Activated naive CD8-positive, alpha-beta T cell treated with anti-CD3 and anti-CD28 coated beads, Interleukin-2, amount 10 ng/mL, durations not matched to agents 7 days and 5 days (primary cell): ENCODE results near the gene SLC26A8. TPM values are rescaled to one million over a fixed set of nuclear protein-coding genes. Genes with fewer than 3 reads are reported as not detected.

ENCODE experiments used
- ATAC-seq: fragments of 150-1000 bp; cut with Tn5 transposase; one replicate; pipeline ENCODE4 v1.10.0; 2021; ENCODE audit warnings: low read depth, moderate library complexity
- POLR2A ChIA-PET: fragments of 350-600 bp; sonication (Branson Sonifier 250); formaldehyde crosslinking; loops from one replicate; lab custom pipeline; 2021; ENCODE audit warnings: antibody characterized with exemption; lab: Charles Lee
- DNase-seq: peaks from one replicate; pipeline ENCODE4 v3.0.0; 2021
- H3K27ac Mint-ChIP-seq: one replicate; pipeline ENCODE4 v1.8.0; 2022; ENCODE audit warnings: mild to moderate bottlenecking, mixed read lengths
- H3K27me3 Mint-ChIP-seq: one replicate; pipeline ENCODE4 v1.8.0; 2022; ENCODE audit warnings: mild to moderate bottlenecking, moderate library complexity, mixed read lengths
- H3K36me3 Mint-ChIP-seq: one replicate; pipeline ENCODE4 v1.8.0; 2021; ENCODE audit warnings: mild to moderate bottlenecking, mixed read lengths
- H3K4me1 Mint-ChIP-seq: one replicate; pipeline ENCODE4 v1.8.0; 2021; ENCODE audit warnings: mixed read lengths
- H3K4me3 Mint-ChIP-seq: one replicate; pipeline ENCODE4 v1.8.0; 2022; ENCODE audit warnings: mild to moderate bottlenecking, moderate library complexity, mixed read lengths
- H3K9me3 Mint-ChIP-seq: one replicate; pipeline ENCODE4 v1.8.0; 2021; ENCODE audit warnings: mixed read lengths
- total RNA-seq, 2 experiments: library from RNA; stranded (reverse); gene quantifications; one replicate each; pipeline ENCODE4 v1.2.3, GENCODE V29; 2021

SLC26A8 gene, protein sequence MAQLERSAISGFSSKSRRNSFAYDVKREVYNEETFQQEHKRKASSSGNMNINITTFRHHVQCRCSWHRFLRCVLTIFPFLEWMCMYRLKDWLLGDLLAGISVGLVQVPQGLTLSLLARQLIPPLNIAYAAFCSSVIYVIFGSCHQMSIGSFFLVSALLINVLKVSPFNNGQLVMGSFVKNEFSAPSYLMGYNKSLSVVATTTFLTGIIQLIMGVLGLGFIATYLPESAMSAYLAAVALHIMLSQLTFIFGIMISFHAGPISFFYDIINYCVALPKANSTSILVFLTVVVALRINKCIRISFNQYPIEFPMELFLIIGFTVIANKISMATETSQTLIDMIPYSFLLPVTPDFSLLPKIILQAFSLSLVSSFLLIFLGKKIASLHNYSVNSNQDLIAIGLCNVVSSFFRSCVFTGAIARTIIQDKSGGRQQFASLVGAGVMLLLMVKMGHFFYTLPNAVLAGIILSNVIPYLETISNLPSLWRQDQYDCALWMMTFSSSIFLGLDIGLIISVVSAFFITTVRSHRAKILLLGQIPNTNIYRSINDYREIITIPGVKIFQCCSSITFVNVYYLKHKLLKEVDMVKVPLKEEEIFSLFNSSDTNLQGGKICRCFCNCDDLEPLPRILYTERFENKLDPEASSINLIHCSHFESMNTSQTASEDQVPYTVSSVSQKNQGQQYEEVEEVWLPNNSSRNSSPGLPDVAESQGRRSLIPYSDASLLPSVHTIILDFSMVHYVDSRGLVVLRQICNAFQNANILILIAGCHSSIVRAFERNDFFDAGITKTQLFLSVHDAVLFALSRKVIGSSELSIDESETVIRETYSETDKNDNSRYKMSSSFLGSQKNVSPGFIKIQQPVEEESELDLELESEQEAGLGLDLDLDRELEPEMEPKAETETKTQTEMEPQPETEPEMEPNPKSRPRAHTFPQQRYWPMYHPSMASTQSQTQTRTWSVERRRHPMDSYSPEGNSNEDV
- not detected for total RNA-seq

DNA sequence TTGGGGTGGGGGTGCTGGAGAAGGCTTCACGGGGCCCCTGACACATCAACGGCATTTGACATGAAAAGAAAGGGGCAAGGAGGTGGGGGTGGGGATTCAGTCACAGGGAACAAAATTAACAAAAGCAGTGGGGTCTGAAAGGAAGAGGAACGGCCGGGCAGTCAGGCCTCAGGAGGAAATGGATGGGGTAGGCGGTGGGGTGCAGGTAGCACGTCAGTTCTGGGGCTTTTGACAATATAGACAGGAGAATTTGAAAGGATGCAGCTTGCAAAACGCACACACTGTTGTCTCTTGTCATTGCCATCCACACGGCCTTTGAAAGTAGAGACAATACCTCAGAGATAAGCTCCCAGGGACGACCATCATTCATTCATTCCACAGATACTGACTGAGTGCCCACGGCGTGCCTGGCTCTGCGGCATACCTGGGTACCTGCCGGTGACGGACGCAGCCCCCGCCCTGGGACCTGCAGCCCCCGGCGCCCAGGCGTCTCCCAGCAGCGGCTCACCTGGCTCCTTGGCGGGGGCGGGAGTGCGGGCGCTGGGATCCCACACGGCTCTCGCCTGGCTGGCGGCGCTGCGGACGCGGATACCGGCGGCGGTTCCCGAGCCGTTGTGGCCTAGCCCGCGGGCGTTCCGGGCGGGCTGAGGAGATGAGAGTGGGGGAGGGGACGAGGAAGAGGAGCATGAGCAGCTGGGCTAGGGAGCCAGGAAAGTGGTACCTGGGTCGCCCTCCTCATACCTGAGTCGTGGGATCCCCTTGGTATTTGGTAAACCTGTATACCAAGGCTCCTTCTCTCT, at the start of gene SLC26A8:
Gene SLC26A8, minus strand, starts transcription at position 646 of the 800 bp plus-strand sequence. CDS start 4,934 bp downstream, outside the sequence.
- DNase-seq: peak; percentile 34
- POLR2A ChIA-PET: no interaction called here
- H3K9me3 Mint-ChIP-seq: no peaks in the 10 kb centered on the region
- H3K27ac Mint-ChIP-seq: no peak within 1 kb of the TSS
- peaks cover 24% of the 10 kb centered on the region for H3K27me3 Mint-ChIP-seq
- H3K4me3 Mint-ChIP-seq: peak within 1 kb of the TSS; percentile 14
- H3K36me3 Mint-ChIP-seq: peaks cover 5% of the 10 kb centered on the region
- peaks cover 10% of the 10 kb centered on the region for H3K4me1 Mint-ChIP-seq
- ATAC-seq: no peak

DNA sequence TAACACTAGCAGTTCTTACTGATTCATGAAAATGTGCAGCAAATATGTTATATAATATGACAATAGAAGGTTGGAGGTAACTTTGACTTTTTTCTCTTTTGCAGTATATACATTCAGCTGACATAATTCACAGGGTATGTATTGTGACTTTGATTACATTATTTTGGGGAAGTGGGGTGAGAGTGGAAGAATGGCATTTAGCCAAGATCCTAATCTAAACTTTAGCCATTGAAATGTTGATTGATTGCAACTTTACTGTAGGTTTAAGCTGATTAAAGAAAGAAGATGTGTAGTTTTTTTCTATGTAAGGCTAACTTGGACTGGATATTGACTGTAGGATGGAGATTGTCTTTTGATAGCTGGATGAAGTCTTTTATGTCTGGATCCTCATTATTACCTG, 49.1 kb upstream of the SLC26A8 start:
- ATAC-seq: no peak
- H3K36me3 Mint-ChIP-seq: peaks cover 16% of the 10 kb centered on the region
- H3K27me3 Mint-ChIP-seq: no peaks in the 10 kb centered on the region
- no peaks in the 10 kb centered on the region for H3K4me1 Mint-ChIP-seq
- no peak overlapping the region for H3K27ac Mint-ChIP-seq
- H3K4me3 Mint-ChIP-seq: no peak overlapping the region
- no peaks in the 10 kb centered on the region for H3K9me3 Mint-ChIP-seq
- no peak for DNase-seq
- POLR2A ChIA-PET: no interaction called here

DNA sequence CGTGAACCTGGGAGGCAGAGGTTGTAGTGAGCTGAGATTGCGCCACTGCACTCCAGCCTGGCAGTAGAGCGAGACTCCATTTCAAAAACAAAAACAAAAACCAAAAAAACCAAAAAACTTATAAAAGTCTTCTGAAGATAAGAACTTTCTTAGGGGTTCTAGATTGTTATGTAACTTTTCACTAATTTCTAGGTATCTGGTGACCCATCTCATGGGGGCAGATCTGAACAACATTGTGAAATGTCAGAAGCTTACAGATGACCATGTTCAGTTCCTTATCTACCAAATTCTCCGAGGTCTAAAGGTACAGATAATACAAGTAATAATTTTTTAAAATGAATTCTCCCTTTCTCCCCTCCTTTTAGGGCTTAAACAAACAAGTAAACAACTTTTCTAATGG, 48.2 kb upstream of the SLC26A8 start:
- Mint-ChIP-seq H3K9me3 (no peaks in the 10 kb centered on the region), H3K27ac (no peak overlapping the region), H3K27me3 (no peaks in the 10 kb centered on the region), H3K36me3 (peaks cover 19% of the 10 kb centered on the region), H3K4me3 (no peak overlapping the region), H3K4me1 (peaks cover 4% of the 10 kb centered on the region)
- ATAC-seq: no peak
- no peak for DNase-seq
- POLR2A ChIA-PET: no interaction called here

DNA sequence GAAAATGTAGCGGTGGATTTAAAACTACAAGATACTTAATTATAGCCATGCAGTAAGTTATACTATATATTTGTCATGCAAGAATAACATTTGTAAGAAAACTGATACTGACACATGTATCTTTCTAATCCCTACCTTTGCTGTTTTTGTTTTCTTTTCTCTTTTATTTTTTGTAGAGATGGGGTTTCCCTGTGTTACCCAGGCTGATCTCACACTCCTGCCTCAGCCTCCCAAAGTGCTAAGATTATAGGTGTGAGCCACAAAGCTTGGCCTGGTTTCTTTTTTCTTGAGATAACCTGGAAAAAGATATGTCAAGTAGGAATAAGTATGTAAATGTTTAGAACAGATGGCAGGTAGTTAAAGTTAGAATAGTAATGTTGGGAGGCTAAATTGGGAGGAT, 47.3 kb upstream of the SLC26A8 start:
- no peak for DNase-seq
- Mint-ChIP-seq H3K27ac (no peak overlapping the region), H3K4me1 (peaks cover 4% of the 10 kb centered on the region), H3K4me3 (no peak overlapping the region), H3K36me3 (peaks cover 16% of the 10 kb centered on the region), H3K9me3 (no peaks in the 10 kb centered on the region), H3K27me3 (no peaks in the 10 kb centered on the region)
- ATAC-seq: no peak
- POLR2A ChIA-PET: no interaction called here

DNA sequence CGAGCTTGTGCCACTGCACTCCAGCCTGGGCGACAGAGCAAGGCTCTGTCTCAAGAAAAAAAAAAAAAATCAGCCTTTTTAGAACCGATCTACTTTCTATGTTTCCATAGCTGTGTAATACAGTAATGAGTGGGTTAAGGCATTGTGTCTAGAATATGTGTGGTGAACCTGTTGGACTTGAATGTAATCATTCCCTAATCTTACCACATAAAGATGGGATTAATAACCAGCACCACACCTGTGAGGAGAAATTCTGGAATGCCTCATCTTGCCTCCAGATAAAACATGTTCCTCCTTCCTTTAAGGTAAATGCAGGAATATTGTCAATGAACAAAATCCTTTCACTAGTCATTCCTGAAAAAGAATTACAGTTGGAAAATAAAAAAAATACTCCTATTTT, 46.8 kb upstream of the SLC26A8 start:
- Mint-ChIP-seq H3K36me3 (peaks cover 14% of the 10 kb centered on the region), H3K9me3 (no peaks in the 10 kb centered on the region), H3K27ac (no peak overlapping the region), H3K4me1 (peaks cover 4% of the 10 kb centered on the region), H3K4me3 (no peak overlapping the region), H3K27me3 (no peaks in the 10 kb centered on the region)
- no peak for DNase-seq
- POLR2A ChIA-PET: no interaction called here
- no peak for ATAC-seq

DNA sequence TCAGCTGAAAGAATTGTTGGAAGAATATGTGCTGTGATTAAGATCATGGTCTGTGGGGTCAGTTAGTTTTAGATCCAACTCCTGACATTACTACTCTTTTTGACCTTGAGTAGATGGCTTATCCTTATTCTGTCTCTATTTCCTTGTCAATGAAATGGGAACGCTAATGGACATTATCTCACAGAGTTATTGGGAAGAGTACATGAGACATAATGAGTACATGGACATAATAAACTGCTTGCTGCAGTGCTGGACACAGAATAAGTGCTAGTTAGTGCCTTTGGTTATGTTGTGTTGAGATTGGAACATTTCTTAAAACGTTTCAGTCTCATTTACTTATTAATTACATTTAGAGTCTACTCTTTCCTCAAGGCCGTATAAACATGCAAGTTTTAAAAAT, 45.8 kb upstream of the SLC26A8 start:
- Mint-ChIP-seq H3K36me3 (peaks cover 13% of the 10 kb centered on the region), H3K27ac (no peak overlapping the region), H3K4me3 (no peak overlapping the region), H3K9me3 (no peaks in the 10 kb centered on the region), H3K4me1 (peaks cover 4% of the 10 kb centered on the region), H3K27me3 (no peaks in the 10 kb centered on the region)
- ATAC-seq (no peak), DNase-seq (no peak)
- POLR2A ChIA-PET: no interaction called here

DNA sequence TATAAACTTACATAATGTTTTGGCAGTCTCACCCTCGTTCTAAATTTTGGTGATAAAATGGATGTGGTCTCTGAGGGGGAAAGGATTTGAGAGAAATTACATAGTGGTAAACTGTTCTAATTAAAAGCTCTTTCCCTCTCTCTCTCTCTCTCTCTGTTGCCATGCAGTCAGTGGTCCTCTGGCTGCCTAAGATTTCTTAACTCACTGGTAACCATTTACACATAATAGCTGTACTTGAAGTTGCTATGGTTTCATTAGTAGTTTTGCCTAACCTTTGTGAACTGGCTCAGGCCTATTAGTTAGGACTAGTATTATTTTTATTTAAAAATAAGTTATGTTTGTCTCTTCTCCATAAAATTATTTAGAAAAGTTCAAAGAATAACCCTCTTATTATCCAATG, 45.1 kb upstream of the SLC26A8 start:
- ATAC-seq: no peak
- no peaks in the 10 kb centered on the region for H3K9me3 Mint-ChIP-seq
- peaks cover 17% of the 10 kb centered on the region for H3K36me3 Mint-ChIP-seq
- DNase-seq: no peak
- peaks cover 8% of the 10 kb centered on the region for H3K4me1 Mint-ChIP-seq
- H3K27me3 Mint-ChIP-seq: no peaks in the 10 kb centered on the region
- POLR2A ChIA-PET: no interaction called here
- no peak overlapping the region for H3K4me3 Mint-ChIP-seq
- H3K27ac Mint-ChIP-seq: no peak overlapping the region

DNA sequence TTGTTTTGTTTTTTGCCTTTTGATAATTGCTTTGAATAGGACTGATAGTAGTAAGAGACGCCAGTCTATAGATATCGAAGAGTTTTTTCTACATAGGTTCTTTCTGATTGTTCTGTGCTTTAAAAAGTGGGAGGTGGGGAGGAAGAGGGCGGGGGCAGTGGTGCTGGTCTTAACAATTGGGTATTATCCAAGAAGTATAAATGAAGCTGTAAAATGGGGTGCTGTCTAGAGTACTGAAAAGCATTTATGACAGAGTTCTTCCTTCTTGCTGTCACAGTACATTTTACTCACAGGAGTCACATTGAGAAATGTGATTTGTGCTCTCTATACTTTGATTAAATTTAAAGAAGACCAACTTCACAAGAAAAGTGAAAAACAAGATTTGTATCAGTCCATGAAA, 44.1 kb upstream of the SLC26A8 start:
- peaks cover 13% of the 10 kb centered on the region for H3K4me1 Mint-ChIP-seq
- H3K4me3 Mint-ChIP-seq: no peak overlapping the region
- ATAC-seq (no peak), DNase-seq (no peak)
- H3K27me3 Mint-ChIP-seq: no peaks in the 10 kb centered on the region
- H3K27ac Mint-ChIP-seq: no peak overlapping the region
- no peaks in the 10 kb centered on the region for H3K9me3 Mint-ChIP-seq
- H3K36me3 Mint-ChIP-seq: peaks cover 16% of the 10 kb centered on the region
- POLR2A ChIA-PET: no interaction called here

DNA sequence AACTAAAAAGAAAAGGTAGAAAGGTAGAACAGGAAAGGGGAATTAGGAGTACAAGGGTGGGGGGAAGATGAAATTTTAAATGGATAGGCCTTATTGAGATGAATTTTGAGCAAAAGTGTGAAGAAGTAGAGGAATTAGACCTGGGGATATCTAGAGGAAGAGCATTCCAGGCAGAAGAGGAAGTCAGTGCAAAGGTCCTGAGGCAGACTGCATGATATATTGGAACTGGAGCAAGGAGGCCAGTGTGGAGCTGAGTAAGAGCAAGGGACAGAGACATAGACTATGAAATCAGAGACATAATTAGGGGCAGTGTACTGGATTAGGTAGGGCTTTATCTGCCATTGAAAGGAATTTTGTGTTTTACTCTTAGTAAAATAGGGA, 43.6 kb upstream of the SLC26A8 start:
- Mint-ChIP-seq H3K27me3 (no peaks in the 10 kb centered on the region), H3K9me3 (no peaks in the 10 kb centered on the region), H3K27ac (peak overlapping the region; percentile 11), H3K4me1 (peaks cover 14% of the 10 kb centered on the region), H3K4me3 (no peak overlapping the region), H3K36me3 (peaks cover 14% of the 10 kb centered on the region)
- POLR2A ChIA-PET: no interaction called here
- no peak for DNase-seq
- ATAC-seq: no peak

DNA sequence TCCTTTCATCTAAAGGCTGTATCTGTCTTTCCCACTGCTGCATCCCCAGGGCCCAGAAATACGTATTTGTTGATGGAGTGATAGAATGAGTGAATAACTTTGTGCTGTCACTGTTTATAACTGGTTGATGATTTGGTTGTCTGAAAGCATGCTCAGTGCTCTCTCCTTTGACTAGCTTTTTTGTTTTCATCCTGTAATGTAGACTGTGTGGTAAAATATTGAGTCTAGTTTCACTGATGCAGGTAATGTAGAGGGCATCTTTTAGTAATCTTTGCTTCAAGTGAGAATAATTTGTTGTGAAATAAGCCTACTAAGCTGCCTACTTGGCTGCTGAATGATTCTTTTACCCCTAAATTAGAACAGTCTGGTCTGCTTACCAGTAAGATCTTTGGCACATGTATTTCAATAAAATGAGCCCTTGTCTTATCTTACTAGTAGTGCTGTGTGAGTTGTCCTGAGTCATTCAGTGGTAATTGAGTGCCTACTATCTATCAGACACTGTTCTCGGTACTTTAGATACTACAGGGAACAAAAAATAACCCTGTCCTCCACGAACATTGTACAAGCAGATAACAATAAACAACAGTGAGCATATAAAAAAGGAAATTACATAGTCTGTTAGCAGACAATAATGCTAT, 43.1 kb upstream of the SLC26A8 start:
- no peak for ATAC-seq
- Mint-ChIP-seq H3K4me1 (peaks cover 14% of the 10 kb centered on the region), H3K27ac (no peak overlapping the region), H3K4me3 (no peak overlapping the region), H3K36me3 (peaks cover 14% of the 10 kb centered on the region), H3K9me3 (no peaks in the 10 kb centered on the region), H3K27me3 (no peaks in the 10 kb centered on the region)
- POLR2A ChIA-PET: no interaction called here
- no peak for DNase-seq

DNA sequence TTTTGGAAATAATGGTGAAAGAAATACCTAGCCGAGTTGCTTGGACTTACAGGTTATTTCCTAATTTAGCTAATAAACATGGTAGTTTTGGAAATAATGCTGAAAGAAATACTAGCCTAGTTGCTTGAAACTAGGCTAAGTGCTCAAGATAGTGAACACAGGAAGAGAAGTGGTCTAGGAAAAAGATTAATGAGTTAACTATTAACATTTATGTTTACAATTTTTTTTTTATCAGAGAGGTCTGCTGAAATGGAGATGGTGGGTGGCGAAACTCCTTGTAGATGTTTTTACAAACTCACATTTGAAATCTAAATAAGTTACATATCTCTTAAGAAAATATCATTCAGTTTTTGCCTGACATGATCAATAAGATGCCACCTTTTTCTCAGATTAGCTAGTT, 42.4 kb upstream of the SLC26A8 start:
- POLR2A ChIA-PET: no interaction called here
- DNase-seq (no peak), ATAC-seq (no peak)
- Mint-ChIP-seq H3K9me3 (no peaks in the 10 kb centered on the region), H3K27ac (no peak overlapping the region), H3K27me3 (no peaks in the 10 kb centered on the region), H3K36me3 (peaks cover 16% of the 10 kb centered on the region), H3K4me1 (peaks cover 14% of the 10 kb centered on the region), H3K4me3 (no peak overlapping the region)

DNA sequence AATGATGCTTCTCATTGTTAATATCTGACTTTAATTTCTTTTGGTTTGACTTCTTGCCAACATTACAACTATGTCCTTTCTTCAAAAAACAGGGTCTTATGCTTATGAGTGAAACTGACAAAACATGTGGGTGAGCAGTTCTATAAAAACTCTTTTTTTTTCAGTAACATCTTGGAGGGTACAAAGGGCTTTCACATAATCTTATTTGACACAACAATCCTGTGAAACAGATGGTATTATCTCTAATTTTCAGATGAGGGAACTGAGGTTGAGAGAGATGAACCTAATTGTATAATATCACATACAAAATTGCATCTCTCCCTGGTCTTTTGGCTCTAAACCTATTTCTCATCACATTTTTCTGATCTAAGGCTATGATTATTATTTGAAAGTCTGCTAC, 41.5 kb upstream of the SLC26A8 start:
- POLR2A ChIA-PET: no interaction called here
- Mint-ChIP-seq H3K4me3 (no peak overlapping the region), H3K27ac (no peak overlapping the region), H3K9me3 (no peaks in the 10 kb centered on the region), H3K27me3 (no peaks in the 10 kb centered on the region), H3K36me3 (peaks cover 20% of the 10 kb centered on the region), H3K4me1 (peaks cover 14% of the 10 kb centered on the region)
- ATAC-seq: no peak
- DNase-seq: no peak
